ENCODE results near the gene NEU4. TPM values are rescaled to one million over a fixed set of nuclear protein-coding genes. Genes with fewer than 3 reads are reported as not detected.
A peak's percentile ranks its signal among the peaks of the same experiment; 100 is the strongest.
"Not testable (repeated sequence)": the region's sequence is repeated elsewhere in the genome, so short reads cannot be mapped to it uniquely, and the experiment has no call there.

Gene NEU4
- total RNA-seq, 2 donors from 2014 or later = 1.2 TPM

DNA sequence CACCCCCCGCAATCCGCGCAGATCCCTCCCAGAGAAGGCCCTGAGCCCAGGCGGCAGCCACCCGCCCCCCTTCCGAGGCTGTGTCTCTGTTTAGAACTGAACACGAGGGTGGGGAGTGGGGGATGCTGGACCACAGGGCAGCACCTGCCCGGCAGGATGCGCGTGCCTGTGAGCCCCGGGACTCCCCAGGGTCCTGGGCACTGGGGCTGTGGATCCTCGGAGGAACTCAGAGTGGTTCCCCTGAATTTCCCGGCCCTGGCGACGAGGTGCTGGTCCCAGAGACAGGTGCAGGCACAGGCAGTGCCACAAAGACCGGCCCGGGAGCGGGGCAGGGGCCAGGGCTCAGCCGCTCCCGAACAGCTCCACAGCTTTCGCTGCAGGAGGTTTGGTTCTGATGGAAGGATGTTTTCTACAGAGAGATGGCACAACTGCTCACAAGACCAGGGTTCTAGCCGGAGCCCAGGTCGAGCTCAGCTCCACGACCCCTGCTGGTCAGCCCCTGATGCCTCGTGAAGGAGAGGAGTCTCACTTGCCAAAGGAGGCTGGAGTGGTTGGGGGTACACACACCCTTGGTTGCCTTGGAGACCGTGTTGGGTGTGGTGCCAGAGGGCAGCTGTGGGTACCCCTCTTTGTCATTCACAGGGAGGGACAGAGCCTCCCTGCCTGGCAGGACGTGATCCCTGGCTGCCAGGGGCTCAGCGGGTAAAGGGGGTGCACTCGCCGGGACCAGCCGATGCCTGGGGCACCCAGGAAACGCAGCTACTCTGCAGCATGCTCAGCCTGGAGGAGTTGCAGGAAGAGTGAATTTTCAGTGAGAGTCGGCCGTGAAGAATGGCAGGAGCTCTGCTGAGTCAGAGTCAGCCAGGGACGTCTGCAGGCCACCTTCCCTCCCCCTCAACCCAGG lies 4.4 kb upstream of the NEU4 start:
- H3K27ac Mint-ChIP-seq = no peak overlapping the region
- peaks cover 8% of the 10 kb centered on the region for H3K27me3 Mint-ChIP-seq (ENCODE audit: insufficient read depth)
- no peaks in the 10 kb centered on the region for H3K9me3 ChIP-seq (ENCODE audit: control insufficient read depth, low read length)
- no peak overlapping the region for H3K9ac ChIP-seq (ENCODE audit: extremely low read depth, low read length, poor library complexity, severe bottlenecking)
- H3K9me3 Mint-ChIP-seq = no peaks in the 10 kb centered on the region
- 37 to 46% methylated on average over 11 to 34 of the region's 35 CpGs for WGBS, 2 experiments (ENCODE audit: insufficient coverage in 1 of 2, insufficient read length in 1 of 2)
- no peaks in the 10 kb centered on the region for H3K36me3 ChIP-seq (ENCODE audit: control insufficient read depth, insufficient read depth, low read length)
- H3K4me3 ChIP-seq (ENCODE audit: low read length) = no peak overlapping the region
- H3K4me1 Mint-ChIP-seq = peaks cover 8% of the 10 kb centered on the region
- H3K4me1 ChIP-seq (ENCODE audit: control insufficient read depth, insufficient read depth, low read length) = peaks cover 10% of the 10 kb centered on the region
- no peaks in the 10 kb centered on the region for H3K36me3 Mint-ChIP-seq (ENCODE audit: low read depth)
- peak; percentile 76 for DNase-seq
- peak overlapping the region; percentile 23 for H3K4me3 Mint-ChIP-seq
- H3K27ac ChIP-seq (ENCODE audit: low read depth, low read length) = no peak overlapping the region
- peak; percentile 48 for TF ChIP-seq CTCF (conservative IDR thresholded peaks at IDR 0.05)
- peaks cover 23% of the 10 kb centered on the region for H3K27me3 ChIP-seq (ENCODE audit: control insufficient read depth, insufficient read depth, low read length, poor library complexity, severe bottlenecking)

- H3K9me3 ChIP-seq (ENCODE audit: control insufficient read depth, low read length); H3K27ac ChIP-seq (ENCODE audit: low read depth, low read length); H3K4me1 Mint-ChIP-seq; H3K4me1 ChIP-seq (ENCODE audit: control insufficient read depth, insufficient read depth, low read length); H3K9me3 Mint-ChIP-seq; H3K9ac ChIP-seq (ENCODE audit: extremely low read depth, low read length, poor library complexity, severe bottlenecking); H3K4me3 ChIP-seq (ENCODE audit: low read length); H3K4me3 Mint-ChIP-seq; H3K36me3 ChIP-seq (ENCODE audit: control insufficient read depth, insufficient read depth, low read length); H3K27ac Mint-ChIP-seq; H3K27me3 Mint-ChIP-seq (ENCODE audit: insufficient read depth); H3K36me3 Mint-ChIP-seq (ENCODE audit: low read depth): not testable (repeated sequence)
- no CpG with 5 or more reads among the region's 8 CpGs for WGBS, 2 experiments (ENCODE audit: insufficient coverage in 1 of 2, insufficient read length in 1 of 2)
- peaks cover 23% of the 10 kb centered on the region for H3K27me3 ChIP-seq (ENCODE audit: control insufficient read depth, insufficient read depth, low read length, poor library complexity, severe bottlenecking)
- peak; percentile 58 for DNase-seq
Observed at GRCh38 chr2:241806217-241806616, 2.8 kb upstream of the NEU4 start.

DNA sequence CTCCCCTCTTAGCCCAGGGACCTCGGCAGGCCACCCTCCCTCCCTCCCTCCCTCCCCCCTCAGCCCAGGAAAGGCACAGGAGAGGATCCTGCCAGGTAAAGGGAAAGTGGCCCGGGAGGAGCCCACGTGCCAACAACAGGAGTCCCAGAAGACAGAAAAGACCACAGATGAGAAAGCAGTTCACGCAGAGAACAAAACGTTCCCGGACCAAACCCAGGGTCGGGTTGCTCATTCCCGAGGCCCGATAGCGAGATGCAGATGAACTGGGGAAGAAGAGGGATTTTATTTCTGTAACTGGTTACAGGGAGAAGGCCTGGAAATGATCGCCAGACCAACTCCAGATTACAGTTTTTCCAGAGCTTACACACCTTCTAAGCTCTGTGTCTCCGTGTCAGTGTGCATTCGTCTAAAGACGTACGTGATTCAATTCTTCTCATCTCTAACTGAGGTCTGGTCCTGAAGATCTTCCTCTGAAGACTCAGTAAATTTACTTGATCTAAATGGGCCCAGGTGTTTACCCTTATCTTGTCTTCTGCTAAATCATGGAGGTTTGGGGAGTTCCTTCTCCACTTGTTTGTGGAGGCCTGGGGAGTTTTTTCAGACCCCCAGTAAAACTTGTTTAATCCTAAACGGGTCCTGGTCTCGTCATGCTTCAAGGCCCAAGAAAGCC lies 807 bp upstream of the NEU4 start:
- no peak overlapping the region for H3K4me3 ChIP-seq (ENCODE audit: low read length)
- no peaks in the 10 kb centered on the region for H3K36me3 ChIP-seq (ENCODE audit: control insufficient read depth, insufficient read depth, low read length)
- Mint-ChIP-seq H3K27ac (no peak overlapping the region), H3K36me3 (ENCODE audit: low read depth) (no peaks in the 10 kb centered on the region), H3K9me3 (no peaks in the 10 kb centered on the region), H3K4me3 (no peak overlapping the region), H3K27me3 (ENCODE audit: insufficient read depth) (peaks cover 7% of the 10 kb centered on the region), H3K4me1 (peaks cover 6% of the 10 kb centered on the region)
- peak overlapping the region; percentile 30 for H3K27ac ChIP-seq (ENCODE audit: low read depth, low read length)
- no peak overlapping the region for H3K9ac ChIP-seq (ENCODE audit: extremely low read depth, low read length, poor library complexity, severe bottlenecking)
- H3K27me3 ChIP-seq (ENCODE audit: control insufficient read depth, insufficient read depth, low read length, poor library complexity, severe bottlenecking) = peaks cover 17% of the 10 kb centered on the region
- H3K4me1 ChIP-seq (ENCODE audit: control insufficient read depth, insufficient read depth, low read length) = peaks cover 10% of the 10 kb centered on the region
- no peaks in the 10 kb centered on the region for H3K9me3 ChIP-seq (ENCODE audit: control insufficient read depth, low read length)
- 58 to 69% methylated on average over 15 to 17 of the region's 17 CpGs for WGBS, 2 experiments (ENCODE audit: insufficient coverage in 1 of 2, insufficient read length in 1 of 2)
- DNase-seq = peak; percentile 66
- TF ChIP-seq CTCF (conservative IDR thresholded peaks at IDR 0.05) = no peak

Measured in endodermal cell (in vitro differentiated cells).